MM.1S (cell line): ENCODE measurements around the gene VPS26A.

ENCODE experiments used
- CTCF ChIP-seq: fragments of 300-600 bp; sonication (generic); IDR thresholded peaks from 2 replicates; pipeline ENCODE4 v1.5.1; 2016; ENCODE audit warnings: antibody characterized with exemption, low read length, mixed read lengths
- EZH2 ChIP-seq: fragments of 300-600 bp; sonication (generic); optimal IDR thresholded peaks from 2 replicates; pipeline ENCODE3; 2017; ENCODE audit warnings: low read depth, mild to moderate bottlenecking, antibody characterized with exemption, low read length, mixed read lengths
- EZH2phosphoT487 ChIP-seq: fragments of 300-600 bp; sonication (generic); IDR thresholded peaks from 2 replicates; pipeline ENCODE4 v1.6.1; 2018; ENCODE audit warnings: antibody characterized with exemption, low read length

GRCh38 chr10:69101451-69102095 lies 22.4 kb upstream of the VPS26A start:
- TF ChIP-seq CTCF, result no peak
- no peak for TF ChIP-seq EZH2
- TF ChIP-seq EZH2phosphoT487, result no peak
